Tibial nerve (tissue), 4 donors: ENCODE measurements around the gene TMBIM6. TPM values are rescaled to one million over a fixed set of nuclear protein-coding genes. Genes with fewer than 3 reads are reported as not detected.

Experiments used
- DNase-seq, 2 donors: peaks; one replicate each; pipeline ENCODE4 v3.0.0-alpha.2; 2019; ENCODE audit warnings: low spot score in 2 of 2
- H3K27ac ChIP-seq, 4 donors: fragments of 200-600 bp; sonication (generic) in 3 of 4; one replicate each; pipeline ENCODE4 v1.5.1; 2017 to 2019; ENCODE audit warnings: mild to moderate bottlenecking in 1 of 4
- H3K27me3 ChIP-seq, 2 donors: fragments of 200-600 bp; sonication (generic) in 1 of 2; one replicate each; pipeline versions ENCODE4 v1.5.1 to v1.6.0; 2017 to 2019
- H3K36me3 ChIP-seq, 3 donors: fragments of 200-600 bp; sonication (generic); one replicate each; pipeline ENCODE4 v1.5.1; 2018 to 2019
- H3K4me1 ChIP-seq, 4 donors: fragments of 200-600 bp; sonication (generic) in 3 of 4; one replicate each; pipeline ENCODE4 v1.5.1; 2017 to 2019
- H3K4me3 ChIP-seq, 4 donors: fragments of 200-600 bp; sonication (generic) in 3 of 4; one replicate each; pipeline ENCODE4 v1.5.1; 2017 to 2019; ENCODE audit warnings: mild to moderate bottlenecking in 1 of 4, moderate library complexity in 1 of 4
- H3K9me3 ChIP-seq, 4 donors: fragments of 200-600 bp; sonication (generic) in 3 of 4; one replicate each; pipeline ENCODE4 v1.5.1; 2017 to 2019
- CTCF ChIP-seq, 5 experiments: fragments of 200-600 bp in 3 of 5; fragments of 450-650 bp in 2 of 5; sonication (generic) in 3 of 5; IDR thresholded peaks; one replicate each; pipeline ENCODE4 v1.5.1; 2016 to 2019; ENCODE audit warnings: antibody characterized with exemption in 5 of 5, mild to moderate bottlenecking in 3 of 5, moderate library complexity in 2 of 5
- EP300 ChIP-seq, 2 donors: sonication (generic); formaldehyde crosslinking; IDR thresholded peaks; one replicate each; pipeline ENCODE4 v1.6.1; 2017; ENCODE audit warnings: antibody characterized with exemption in 2 of 2, mild to moderate bottlenecking in 1 of 2
- POLR2A ChIP-seq, 2 donors: fragments of 450-650 bp; IDR thresholded peaks; one replicate each; pipeline ENCODE4 v1.6.1; 2017; ENCODE audit warnings: antibody characterized with exemption in 2 of 2, mild to moderate bottlenecking in 2 of 2, moderate library complexity in 2 of 2
- WGBS, 2 donors: methylation state at CpG; one replicate each; pipeline ENCODE4 v1.1.5; 2018; 5-methylcytosine and 5-hydroxymethylcytosine counted together
- total RNA-seq, 4 donors: library from RNA; depleted of rRNA; stranded (reverse); fragments of >200 nt; gene quantifications; one replicate each; pipeline ENCODE4 v1.1.0, GENCODE V29; 2016

Gene TMBIM6
- total RNA-seq, result 100 to 1,000 TPM; 284 to 404 (median 325) TPM

- Histone ChIP-seq H3K4me1 (peaks cover 0 to 46% (median 29%) of the 10 kb centered on the region in 4 donors), H3K27ac (peak within 1 kb of the TSS; percentile 90 to 99 (median 94)), H3K4me3 (peak within 1 kb of the TSS; percentile 49 to 93 (median 72)), H3K9me3 (no peaks in the 10 kb centered on the region), H3K36me3 (no peaks in the 10 kb centered on the region), H3K27me3 (no peaks in the 10 kb centered on the region)
- TF ChIP-seq EP300 (IDR thresholded peaks at IDR 0.05), result peak; percentile 65 to 100
- peak; percentile 93 to 99 (median 95) for TF ChIP-seq CTCF (IDR thresholded peaks at IDR 0.05)
- TF ChIP-seq POLR2A (IDR thresholded peaks at IDR 0.05), result peak; percentile 91 to 98
- 5 to 6% methylated on average over 41 to 49 of the region's 50 CpGs for WGBS, 2 donors
- DNase-seq, result peak; percentile 98 to 99
Observed at GRCh38 chr12:49740930-49741881, at the start of gene TMBIM6. Gene TMBIM6 (plus strand): TSS chr12:49741557. CDS start chr12:49752494, 10,937 bp downstream.

GRCh38 chr12:49692851-49693250, 48.5 kb upstream of the TMBIM6 start:
- no peak overlapping the region for H3K4me3 ChIP-seq
- no peaks in the 10 kb centered on the region for H3K9me3 ChIP-seq
- no peak overlapping the region for H3K27ac ChIP-seq
- H3K4me1 ChIP-seq, result peaks cover 0 to 56% (median 12%) of the 10 kb centered on the region in 4 donors
- DNase-seq, result no peak
- H3K27me3 ChIP-seq, result no peaks in the 10 kb centered on the region
- TF ChIP-seq POLR2A (IDR thresholded peaks at IDR 0.05), result no peak
- TF ChIP-seq CTCF (IDR thresholded peaks at IDR 0.05), result no peak
- TF ChIP-seq EP300 (IDR thresholded peaks at IDR 0.05), result no peak
- 53 to 60% methylated on average over 3 of the region's 3 CpGs for WGBS, 2 donors
- no peaks in the 10 kb centered on the region for H3K36me3 ChIP-seq

GRCh38 chr12:49693931-49694444, 47.4 kb upstream of the TMBIM6 start:
- Histone ChIP-seq H3K4me3 (no peak overlapping the region), H3K27me3 (no peaks in the 10 kb centered on the region), H3K36me3 (no peaks in the 10 kb centered on the region), H3K27ac (no peak overlapping the region), H3K9me3 (no peaks in the 10 kb centered on the region), H3K4me1 (peaks cover 0 to 58% (median 23%) of the 10 kb centered on the region in 4 donors)
- no peak for TF ChIP-seq POLR2A (IDR thresholded peaks at IDR 0.05)
- TF ChIP-seq CTCF (IDR thresholded peaks at IDR 0.05), result no peak
- TF ChIP-seq EP300 (IDR thresholded peaks at IDR 0.05), result no peak
- DNase-seq, result no peak
- WGBS, 2 donors, result 91 to 92% methylated on average over 8 of the region's 8 CpGs

- peak overlapping the region in 2 of 4 donors; percentile 84 to 91 for H3K27ac ChIP-seq
Observed at GRCh38 chr12:49696723-49697122, 44.6 kb upstream of the TMBIM6 start.

More at GRCh38 chr12:49696723-49697122, 44.6 kb upstream of the TMBIM6 start:
- TF ChIP-seq CTCF (IDR thresholded peaks at IDR 0.05) (no peak), POLR2A (IDR thresholded peaks at IDR 0.05) (no peak), EP300 (IDR thresholded peaks at IDR 0.05) (no peak)
- Histone ChIP-seq H3K27me3 (no peaks in the 10 kb centered on the region), H3K36me3 (no peaks in the 10 kb centered on the region), H3K4me3 (no peak overlapping the region), H3K9me3 (no peaks in the 10 kb centered on the region), H3K4me1 (peaks cover 0 to 48% (median 35%) of the 10 kb centered on the region in 4 donors)
- no peak for DNase-seq
